HCT116 (cell line): ENCODE results near the gene RASAL2. TPM values are rescaled to one million over a fixed set of nuclear protein-coding genes. Genes with fewer than 3 reads are reported as not detected.
"Not testable (repeated sequence)": the region's sequence is repeated elsewhere in the genome, so short reads cannot be mapped to it uniquely, and the experiment has no call there.

ENCODE experiments used
- ATAC-seq: fragments of 200-7000 bp; cut with Tn5 transposase; 2 replicates; pipeline ENCODE4 v1.9.1; 2020; ENCODE audit warnings: mild to moderate bottlenecking, moderate library complexity
- BruUV-seq: library from RNA; stranded (reverse); fragments of 400-500 nt; replicated peaks from 2 replicates; lab custom pipeline; 2021; lab: Mats Ljungman, UMichigan
- CTCF ChIA-PET: fragments of 300-600 bp; sonication (Branson Sonifier 250); formaldehyde crosslinking; loops from one replicate; lab custom pipeline; 2021; ENCODE audit warnings: antibody characterized with exemption; lab: Charles Lee
- POLR2A ChIA-PET: fragments of 300-600, 350-600 bp; sonication (Branson Sonifier 250); formaldehyde crosslinking; loops from one replicate; lab custom pipeline; 2021; ENCODE audit warnings: antibody characterized with exemption; lab: Charles Lee
- RAD21 ChIA-PET, 2 experiments: fragments of 300-600 bp; sonication (Branson Sonifier 250); formaldehyde crosslinking; loops; one replicate each; lab custom pipeline; 2023; ENCODE audit warnings: low total read pairs in 2 of 2; ENCODE audit not compliant: uncharacterized antibody in 2 of 2, unreplicated experiment in 2 of 2, low non-redundant PET in 1 of 2; lab: Charles Lee
- DNase-seq: peaks from one replicate; pipeline ENCODE4 v3.0.0-alpha.2; 2010; ENCODE audit warnings: low read depth, low spot score
- H2AFZ ChIP-seq: fragments of 200-600 bp; shearing (Covaris generic), sonication (generic); 2 replicates; pipeline ENCODE4 v1.6.1; 2017; ENCODE audit warnings: low read depth, mixed run types, mixed read lengths, antibody characterized with exemption, low read length; ENCODE audit not compliant: poor library complexity, severe bottlenecking
- H3K27ac ChIP-seq: 2 replicates; pipeline ENCODE4 v1.5.1; 2012; ENCODE audit warnings: low read depth, low read length
- H3K27me3 ChIP-seq: fragments of 200-600 bp; sonication (generic); 2 replicates; pipeline ENCODE4 v1.6.1; 2016; ENCODE audit warnings: mixed run types, low read length, mixed read lengths; ENCODE audit not compliant: insufficient read depth
- H3K36me3 ChIP-seq, 2 experiments: fragments of 200-500 bp in 1 of 2; fragments of 200-600 bp in 1 of 2; sonication (Bioruptor generic) in 1 of 2; sonication (generic) in 1 of 2; 2 replicates each; pipeline versions ENCODE4 v1.5.1 to v1.6.1; 2014 to 2016; ENCODE audit warnings: low read length in 2 of 2, inconsistent platforms in 1 of 2, mixed read lengths in 1 of 2, mixed run types in 1 of 2; ENCODE audit not compliant: insufficient read depth in 2 of 2, control insufficient read depth in 1 of 2
- H3K4me1 ChIP-seq, 2 experiments: fragments of 200-600 bp in 1 of 2; sonication (generic) in 1 of 2; 2 replicates each; pipeline versions ENCODE4 v1.5.1 to v1.6.1; 2012 to 2017; ENCODE audit warnings: low read length in 2 of 2, inconsistent platforms in 1 of 2, mild to moderate bottlenecking in 1 of 2, mixed read lengths in 1 of 2, mixed run types in 1 of 2, moderate library complexity in 1 of 2; ENCODE audit not compliant: insufficient read depth in 2 of 2, control insufficient read depth in 1 of 2
- H3K4me2 ChIP-seq: fragments of 200-600 bp; sonication (generic); 2 replicates; pipeline ENCODE4 v1.6.1; 2017; ENCODE audit warnings: mixed run types, low read length, mixed read lengths
- H3K4me3 ChIP-seq, 2 experiments: fragments of 200-600 bp in 1 of 2; sonication (generic) in 1 of 2; replicated peaks in 1 of 2; 2 replicates each; pipeline ENCODE4 v1.5.1; 2011 to 2016; ENCODE audit warnings: low read length in 2 of 2, control low read depth in 1 of 2, low read depth in 1 of 2, mild to moderate bottlenecking in 1 of 2, mixed read lengths in 1 of 2, mixed run types in 1 of 2
- H3K79me2 ChIP-seq: fragments of 200-600 bp; sonication (generic); 2 replicates; pipeline ENCODE4 v1.6.1; 2017; ENCODE audit warnings: mild to moderate bottlenecking, mixed run types, low read length, moderate library complexity, mixed read lengths; ENCODE audit not compliant: insufficient read depth
- H3K9ac ChIP-seq: fragments of 200-600 bp; sonication (generic); 2 replicates; pipeline ENCODE4 v1.6.1; 2016; ENCODE audit warnings: low read length, mixed read lengths
- H3K9me2 ChIP-seq: fragments of 200-600 bp; sonication (generic), shearing (Covaris generic); 2 replicates; pipeline ENCODE4 v1.6.1; 2017; ENCODE audit warnings: mixed run types, mild to moderate bottlenecking, moderate library complexity; ENCODE audit not compliant: insufficient read depth
- H3K9me3 ChIP-seq, 2 experiments: fragments of 200-500 bp in 1 of 2; fragments of 200-600 bp in 1 of 2; sonication (Bioruptor generic) in 1 of 2; sonication (generic) in 1 of 2; 2 replicates each; pipeline ENCODE4 v1.6.1; 2014 to 2017; ENCODE audit warnings: low read length in 2 of 2, mixed read lengths in 2 of 2, inconsistent platforms in 1 of 2, low read depth in 1 of 2, mild to moderate bottlenecking in 1 of 2, mixed run types in 1 of 2, moderate library complexity in 1 of 2; ENCODE audit not compliant: control insufficient read depth in 1 of 2, insufficient read depth in 1 of 2
- H4K20me1 ChIP-seq: fragments of 200-600 bp; sonication (generic), shearing (Covaris generic); 2 replicates; pipeline ENCODE4 v1.6.1; 2017; ENCODE audit warnings: mixed run types, mild to moderate bottlenecking, moderate library complexity; ENCODE audit not compliant: insufficient read depth
- EGR1 ChIP-seq: IDR thresholded peaks from 2 replicates; pipeline ENCODE4 v1.6.1; 2012; ENCODE audit warnings: low read depth
- EZH2 ChIP-seq: fragments of 200-600 bp; sonication (generic); IDR thresholded peaks from 2 replicates; pipeline ENCODE4 v1.6.1; 2017; ENCODE audit warnings: antibody characterized with exemption, mixed run types
- EZH2phosphoT487 ChIP-seq: fragments of 200-600 bp; IDR thresholded peaks from 2 replicates; pipeline ENCODE4 v1.6.1; 2018; ENCODE audit warnings: antibody characterized with exemption, borderline replicate concordance
- POLR2AphosphoS5 ChIP-seq: IDR thresholded peaks from 2 replicates; pipeline ENCODE4 v1.6.1; 2011; ENCODE audit warnings: mild to moderate bottlenecking, low read depth, low read length, moderate library complexity
- RAD21 ChIP-seq: IDR thresholded peaks from 2 replicates; pipeline ENCODE4 v1.6.1; 2012; ENCODE audit warnings: low read depth, mild to moderate bottlenecking
- SRF ChIP-seq: IDR thresholded peaks from 2 replicates; pipeline ENCODE4 v1.6.1; 2012; ENCODE audit warnings: low read depth
- intact Hi-C: fragments of 100-400 bp; cut with micrococcal nuclease; formaldehyde crosslinking; loops from 2 replicates; pipeline ENCODE4 v1.10.0; 2022
- total RNA-seq: library from RNA; stranded (reverse); gene quantifications from one replicate; pipeline ENCODE4 v1.2.1, GENCODE V29; 2021; ENCODE audit not compliant: unreplicated experiment
- TF ChIP-seq, protein P1 (sequence below): IDR thresholded peaks from 2 replicates; pipeline ENCODE4 v1.6.1; 2012
- TF ChIP-seq, protein P2 (sequence below): IDR thresholded peaks from 2 replicates; pipeline ENCODE4 v1.6.1; 2012
- TF ChIP-seq, protein P3 (sequence below): IDR thresholded peaks from 2 replicates; pipeline ENCODE4 v1.6.1; 2011; ENCODE audit warnings: mild to moderate bottlenecking, low read length, moderate library complexity; ENCODE audit not compliant: insufficient replicate concordance; ENCODE audit errors: extremely low read depth

The RASAL2 gene
- total RNA-seq, 1 experiment from 2014 or later: 11.7 TPM

DNA sequence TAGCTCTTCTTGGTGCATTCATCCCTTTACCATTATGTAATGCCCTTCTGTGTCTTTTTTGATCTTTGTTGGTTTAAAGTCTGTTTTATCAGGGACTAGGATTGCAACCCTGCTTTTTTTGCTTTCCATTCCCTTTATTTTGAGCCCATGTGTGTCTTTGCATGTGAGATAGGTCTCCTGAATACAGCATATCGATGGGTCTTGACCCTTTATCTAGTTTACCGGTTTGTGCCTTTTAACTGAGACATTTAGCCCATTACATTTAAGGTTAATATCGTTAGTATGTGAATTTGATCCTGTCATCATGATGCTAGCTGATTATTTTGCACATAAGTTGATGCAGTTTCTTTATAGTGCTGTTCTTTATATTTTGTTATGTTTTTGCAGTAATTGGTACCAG lies 154.4 kb downstream of the RASAL2 start:
- RAD21 ChIA-PET: not testable (repeated sequence)

DNA sequence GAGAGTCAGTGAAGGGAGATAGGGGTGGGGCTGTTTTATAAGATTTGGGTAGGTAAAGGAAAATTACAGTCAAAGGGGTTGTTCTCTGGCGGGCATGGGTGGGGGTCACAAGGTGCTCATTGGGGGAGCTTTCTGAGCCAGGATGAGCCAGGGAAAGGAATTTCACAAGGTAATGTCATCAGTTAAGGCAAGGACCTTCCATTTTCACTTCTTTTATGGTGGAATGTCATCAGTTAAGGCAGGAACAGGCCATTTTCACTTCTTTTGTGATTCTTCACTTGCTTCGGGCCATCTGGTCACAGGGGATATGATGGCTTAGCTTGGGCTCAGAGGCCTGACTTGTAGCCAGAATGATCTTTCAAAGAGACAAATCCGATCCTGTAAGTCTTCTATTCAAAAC lies 159.7 kb downstream of the RASAL2 start:
- H3K36me3 ChIP-seq, H3K79me2 ChIP-seq, H3K4me1 ChIP-seq, H3K27ac ChIP-seq, H3K27me3 ChIP-seq, DNase-seq, H3K4me3 ChIP-seq, H3K9ac ChIP-seq, BruUV-seq, ATAC-seq, H3K9me2 ChIP-seq, H3K4me2 ChIP-seq, H4K20me1 ChIP-seq, POLR2A ChIA-PET, H2AFZ ChIP-seq, H3K9me3 ChIP-seq, intact Hi-C loops, RAD21 ChIA-PET: not testable (repeated sequence)
- CTCF ChIA-PET: interaction anchor here (1.9 kb wide), 1 partner anchor 222 kb away, joined by 6 read pairs; no protein-coding TSS in a partner anchor

More for the DNA sequence above, 154.4 kb downstream of the RASAL2 start:
- H3K9me3 ChIP-seq, H3K9me2 ChIP-seq, H3K4me1 ChIP-seq, H3K4me3 ChIP-seq, H3K27me3 ChIP-seq, H3K36me3 ChIP-seq, ATAC-seq, BruUV-seq, CTCF ChIA-PET, H4K20me1 ChIP-seq, H3K4me2 ChIP-seq, DNase-seq, intact Hi-C loops, H2AFZ ChIP-seq, H3K79me2 ChIP-seq, H3K27ac ChIP-seq, H3K9ac ChIP-seq, POLR2A ChIA-PET: not testable (repeated sequence)

DNA sequence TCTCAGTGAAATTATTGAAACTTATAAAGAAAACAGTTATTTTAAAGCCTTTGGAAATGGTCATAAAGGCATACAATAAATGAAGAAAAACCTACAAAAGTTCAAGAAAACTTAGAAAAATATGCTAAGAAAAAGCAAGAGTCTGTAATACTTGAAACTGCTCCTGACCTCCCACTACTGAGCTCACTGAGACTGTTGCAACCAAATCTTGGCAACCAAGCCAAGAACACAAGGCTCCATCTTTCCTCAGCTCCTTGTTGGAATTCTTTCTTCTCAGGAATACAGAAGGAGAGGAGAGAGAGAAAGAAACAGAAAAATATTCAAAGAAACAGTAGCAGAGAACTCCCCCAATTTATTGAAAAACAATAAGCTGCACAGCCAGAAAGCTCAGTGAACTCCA lies 160.5 kb downstream of the RASAL2 start:
- Histone ChIP-seq H3K27ac (no peak overlapping the region), H3K4me1 (no peaks in the 10 kb centered on the region), H3K36me3 (no peaks in the 10 kb centered on the region), H3K9me3 (no peaks in the 10 kb centered on the region), H3K9ac (no peak overlapping the region), H3K4me3 (no peak overlapping the region), H4K20me1 (no peaks in the 10 kb centered on the region), H2AFZ (no peak overlapping the region), H3K9me2 (no peaks in the 10 kb centered on the region), H3K27me3 (no peaks in the 10 kb centered on the region), H3K4me2 (no peak overlapping the region), H3K79me2 (no peaks in the 10 kb centered on the region)
- intact Hi-C loops: no loop called here
- RAD21 ChIA-PET: no interaction called here
- ATAC-seq: no peak
- CTCF ChIA-PET: interaction anchor here (1.9 kb wide), 1 partner anchor 223 kb away, joined by 6 read pairs; no protein-coding TSS in a partner anchor
- BruUV-seq: no TSS peak
- POLR2A ChIA-PET: no interaction called here
- TF ChIP-seq POLR2AphosphoS5: no peak
- no peak for TF ChIP-seq EZH2
- TF ChIP-seq SRF: no peak
- TF ChIP-seq RAD21: no peak
- TF ChIP-seq, protein P1, sequence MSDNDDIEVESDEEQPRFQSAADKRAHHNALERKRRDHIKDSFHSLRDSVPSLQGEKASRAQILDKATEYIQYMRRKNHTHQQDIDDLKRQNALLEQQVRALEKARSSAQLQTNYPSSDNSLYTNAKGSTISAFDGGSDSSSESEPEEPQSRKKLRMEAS: no peak
- TF ChIP-seq EGR1: no peak
- TF ChIP-seq, protein P2, sequence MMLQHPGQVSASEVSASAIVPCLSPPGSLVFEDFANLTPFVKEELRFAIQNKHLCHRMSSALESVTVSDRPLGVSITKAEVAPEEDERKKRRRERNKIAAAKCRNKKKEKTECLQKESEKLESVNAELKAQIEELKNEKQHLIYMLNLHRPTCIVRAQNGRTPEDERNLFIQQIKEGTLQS: no peak
- TF ChIP-seq EZH2phosphoT487: no peak
- TF ChIP-seq, protein P3, sequence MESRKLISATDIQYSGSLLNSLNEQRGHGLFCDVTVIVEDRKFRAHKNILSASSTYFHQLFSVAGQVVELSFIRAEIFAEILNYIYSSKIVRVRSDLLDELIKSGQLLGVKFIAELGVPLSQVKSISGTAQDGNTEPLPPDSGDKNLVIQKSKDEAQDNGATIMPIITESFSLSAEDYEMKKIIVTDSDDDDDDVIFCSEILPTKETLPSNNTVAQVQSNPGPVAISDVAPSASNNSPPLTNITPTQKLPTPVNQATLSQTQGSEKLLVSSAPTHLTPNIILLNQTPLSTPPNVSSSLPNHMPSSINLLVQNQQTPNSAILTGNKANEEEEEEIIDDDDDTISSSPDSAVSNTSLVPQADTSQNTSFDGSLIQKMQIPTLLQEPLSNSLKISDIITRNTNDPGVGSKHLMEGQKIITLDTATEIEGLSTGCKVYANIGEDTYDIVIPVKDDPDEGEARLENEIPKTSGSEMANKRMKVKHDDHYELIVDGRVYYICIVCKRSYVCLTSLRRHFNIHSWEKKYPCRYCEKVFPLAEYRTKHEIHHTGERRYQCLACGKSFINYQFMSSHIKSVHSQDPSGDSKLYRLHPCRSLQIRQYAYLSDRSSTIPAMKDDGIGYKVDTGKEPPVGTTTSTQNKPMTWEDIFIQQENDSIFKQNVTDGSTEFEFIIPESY: no peak
- DNase-seq: no peak
